Measurements from ENCODE around the gene VEPH1.

VEPH1 gene

DNA sequence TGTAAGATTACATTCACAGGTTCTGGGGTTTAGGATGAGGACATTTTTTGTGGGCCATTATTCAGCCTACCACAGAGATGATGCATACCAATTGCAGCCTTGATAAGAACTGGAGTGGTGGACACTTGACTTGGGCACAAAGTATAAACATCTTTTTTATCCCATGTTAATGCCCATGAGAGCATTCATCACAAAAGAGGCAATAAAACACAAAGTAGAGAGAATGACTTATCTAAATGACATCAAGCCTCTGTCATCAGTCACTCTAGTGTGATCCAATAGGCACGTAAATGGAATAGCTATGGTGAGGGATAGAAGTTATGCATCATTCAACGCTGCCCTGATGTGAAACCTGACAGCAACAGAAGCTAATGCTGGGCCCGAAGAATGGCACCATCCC lies 25.8 kb downstream of the VEPH1 start:
- DNase-seq (ENCODE audit: low read depth in 2 of 2): no peak

- DNase-seq (ENCODE audit: low read depth in 2 of 2): no peak
These were observed 27.2 kb downstream of the VEPH1 start for GRCh38 chr3:157475921-157476414.

- no peak for DNase-seq (ENCODE audit: low read depth in 2 of 2)
These were observed 30.6 kb downstream of the VEPH1 start for GRCh38 chr3:157472648-157473047.

- DNase-seq (ENCODE audit: low read depth in 2 of 2): no peak
These were observed 32.2 kb downstream of the VEPH1 start for GRCh38 chr3:157471064-157471463.

DNA sequence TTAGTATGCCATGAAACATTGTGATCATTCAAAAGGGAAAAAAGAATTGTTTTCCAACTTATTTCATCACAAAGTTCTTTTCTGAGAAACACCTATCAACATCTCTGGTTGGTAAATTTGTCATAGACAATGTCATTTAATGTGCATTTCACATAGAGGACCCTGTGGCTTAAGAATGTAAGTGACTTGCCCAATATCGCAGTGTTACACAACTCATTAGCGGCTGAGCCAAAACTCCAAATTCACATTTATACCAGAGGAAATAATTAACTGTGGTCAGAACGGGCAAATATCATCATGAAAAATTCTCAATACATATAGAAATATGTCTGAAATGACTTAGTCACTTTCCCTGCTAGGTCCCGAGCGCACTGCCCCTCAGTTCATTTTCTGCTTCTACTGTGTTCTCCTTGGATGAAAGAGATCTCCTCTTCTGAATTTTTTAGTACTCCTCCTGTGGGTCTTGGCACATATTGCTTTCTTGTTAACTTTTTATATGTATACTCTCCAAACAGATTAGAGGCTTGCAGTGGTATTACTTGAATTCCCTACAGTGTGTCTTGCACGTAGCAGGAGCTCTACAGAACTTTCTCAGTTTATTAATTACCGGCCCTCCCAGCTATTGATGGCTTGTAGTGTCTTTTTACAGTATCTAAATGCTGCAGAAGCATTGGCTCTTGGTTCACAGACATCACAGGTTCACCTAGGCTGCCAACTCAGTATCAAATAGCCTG lies 33.5 kb downstream of the VEPH1 start:
- no peak for DNase-seq (ENCODE audit: low read depth in 2 of 2)

GRCh38 chr3:157467200-157467599 lies 36.0 kb downstream of the VEPH1 start:
- no peak for DNase-seq (ENCODE audit: low read depth in 2 of 2)

DNA sequence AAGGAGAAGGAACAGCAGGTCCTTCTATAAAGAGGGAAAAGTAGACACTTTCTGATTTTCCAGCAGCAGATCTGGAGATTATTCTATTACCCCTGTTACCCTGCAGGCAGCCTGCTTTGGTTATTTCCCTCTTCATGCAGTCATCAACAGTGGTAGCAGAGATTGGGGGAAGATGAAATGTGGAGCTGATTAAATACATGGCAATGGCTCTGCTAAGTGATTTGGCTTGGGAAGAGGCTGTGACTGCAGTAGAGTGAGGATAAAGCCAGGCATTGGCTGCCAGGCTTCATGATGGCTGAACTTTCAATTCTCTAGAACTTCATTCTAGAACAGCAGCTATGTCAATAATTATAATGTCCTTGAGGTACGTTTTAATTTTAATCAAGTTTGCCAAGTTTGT lies 37.5 kb downstream of the VEPH1 start:
- DNase-seq (ENCODE audit: low read depth in 2 of 2): no peak

DNA sequence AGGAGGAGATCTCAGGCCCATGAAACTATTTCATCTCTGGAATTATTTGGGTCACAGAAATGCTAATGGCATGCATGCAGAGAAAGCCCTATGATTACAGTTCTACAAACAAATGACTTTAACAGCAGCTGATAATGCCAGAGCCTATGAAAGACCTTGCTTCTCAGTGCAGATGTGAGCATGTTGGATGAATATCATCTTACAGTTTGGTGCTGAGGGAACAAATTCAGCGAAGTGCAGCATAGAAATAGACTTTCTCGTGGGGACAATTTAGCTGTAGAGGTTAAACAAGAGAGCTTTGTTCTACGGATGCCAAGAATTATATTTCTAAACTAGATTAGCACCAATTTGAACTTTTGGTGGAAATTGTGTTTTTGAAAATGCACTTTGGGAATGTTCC lies 38.9 kb downstream of the VEPH1 start:
- DNase-seq (ENCODE audit: low read depth in 2 of 2): no peak

DNA sequence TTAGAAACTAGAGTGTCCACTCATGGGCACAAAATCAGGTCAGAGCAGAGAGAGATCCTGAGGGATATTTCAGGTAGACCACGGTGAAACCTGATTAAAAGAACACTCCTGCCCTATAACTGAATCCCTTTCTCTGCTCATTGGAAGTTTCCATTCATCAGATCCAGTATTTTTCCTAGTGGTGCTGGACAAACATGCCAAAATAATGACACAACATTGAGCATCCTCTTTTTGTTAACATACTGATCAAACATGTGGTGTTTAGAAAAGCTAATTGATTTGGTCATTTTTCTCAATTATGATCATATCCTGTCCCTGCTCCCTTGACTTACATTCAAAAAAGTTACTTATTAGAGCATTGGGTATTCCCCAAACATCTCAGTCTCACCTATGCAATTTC lies 39.4 kb downstream of the VEPH1 start:
- no peak for DNase-seq (ENCODE audit: low read depth in 2 of 2)

GRCh38 chr3:157460253-157460652 lies 43.0 kb downstream of the VEPH1 start:
- no peak for DNase-seq (ENCODE audit: low read depth in 2 of 2)

GRCh38 chr3:157459706-157460105 lies 43.5 kb downstream of the VEPH1 start:
- DNase-seq (ENCODE audit: low read depth in 2 of 2): no peak

GRCh38 chr3:157453824-157454223 lies 49.4 kb downstream of the VEPH1 start:
- DNase-seq (ENCODE audit: low read depth in 2 of 2): no peak

- no peak for DNase-seq (ENCODE audit: low read depth in 2 of 2)
These were observed 51.1 kb downstream of the VEPH1 start for GRCh38 chr3:157452097-157452496.

DNA sequence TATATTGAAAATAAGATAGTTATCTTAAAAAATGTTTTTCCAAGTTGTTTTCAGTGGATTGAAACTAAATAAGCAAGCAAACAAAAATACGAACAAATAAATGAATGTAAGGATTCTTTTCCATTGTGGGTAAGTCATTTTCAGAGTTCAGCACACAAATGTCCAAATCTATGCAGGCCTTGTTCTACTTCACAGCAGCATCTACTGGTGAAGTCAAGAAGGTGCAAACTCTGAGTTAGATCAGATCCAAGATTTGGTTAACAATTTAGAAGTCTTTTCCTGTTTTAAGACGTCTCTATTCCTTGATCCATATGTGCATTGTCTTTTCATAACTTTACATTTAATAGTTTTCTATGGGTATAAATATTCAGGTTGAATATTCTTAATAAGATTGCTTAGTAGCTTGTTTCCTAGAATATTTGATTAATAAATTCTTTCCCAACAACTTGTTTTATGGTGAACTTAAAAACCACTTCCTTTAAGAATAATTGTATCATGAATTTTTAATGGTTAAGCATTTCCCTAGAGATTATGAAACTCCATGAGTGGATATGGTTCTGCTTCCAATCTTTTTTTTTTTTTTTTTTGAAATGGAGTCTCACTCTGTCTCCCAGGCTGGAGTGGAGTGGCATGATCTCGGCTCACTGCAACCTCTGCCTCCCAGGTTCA lies 56.1 kb downstream of the VEPH1 start:
- DNase-seq (ENCODE audit: low read depth in 2 of 2): no peak

DNA sequence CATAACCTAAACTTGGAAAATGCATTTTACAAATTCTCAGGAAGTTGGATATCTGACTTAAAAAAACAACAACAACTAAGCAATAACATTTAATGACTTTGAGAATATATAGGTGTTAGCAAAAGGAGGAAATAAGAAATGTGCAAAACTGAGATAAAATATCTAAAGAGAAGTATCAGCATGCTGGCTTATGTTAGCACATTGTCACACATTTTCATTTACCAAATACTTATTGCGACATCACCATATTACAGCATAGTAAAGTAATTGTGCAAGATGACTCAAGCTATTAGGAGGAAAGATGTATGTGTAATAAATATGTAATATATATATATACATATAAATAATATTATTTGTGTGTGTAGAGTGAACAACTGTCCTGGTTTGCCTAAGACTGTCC lies 57.4 kb downstream of the VEPH1 start:
- no peak for DNase-seq (ENCODE audit: low read depth in 2 of 2)

GRCh38 chr3:157444797-157445184 lies 58.4 kb downstream of the VEPH1 start:
- DNase-seq (ENCODE audit: low read depth in 2 of 2): no peak

- no peak for DNase-seq (ENCODE audit: low read depth in 2 of 2)
These were observed 59.1 kb downstream of the VEPH1 start for GRCh38 chr3:157443905-157444796.

- no peak for DNase-seq (ENCODE audit: low read depth in 2 of 2)
These were observed 60.5 kb downstream of the VEPH1 start for GRCh38 chr3:157442729-157443128.

DNA sequence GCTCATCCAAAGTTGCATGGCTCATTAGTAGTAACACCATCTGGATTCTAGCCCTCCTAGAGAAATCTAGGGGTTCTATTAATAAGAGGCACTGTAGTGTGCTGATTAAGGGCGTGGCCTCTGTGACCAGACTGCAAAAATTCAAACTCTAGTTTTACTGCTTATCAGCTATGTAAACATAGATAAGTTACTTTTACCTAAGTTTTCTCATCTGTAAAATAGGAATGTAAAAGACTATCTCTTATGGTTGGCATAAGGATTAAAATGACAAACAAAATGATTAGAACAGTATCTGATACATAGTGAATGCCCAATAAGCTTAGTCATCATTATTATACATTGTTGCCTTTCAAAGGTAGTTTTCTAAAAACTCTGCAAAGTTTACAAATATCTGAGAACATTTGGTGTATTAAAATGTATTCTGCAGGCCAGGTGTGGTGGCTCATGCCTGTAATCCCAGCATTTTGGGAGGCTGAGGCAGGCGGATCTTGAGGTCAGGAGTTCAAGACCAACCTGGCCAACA lies 62.1 kb downstream of the VEPH1 start:
- no peak for DNase-seq (ENCODE audit: low read depth in 2 of 2)

GRCh38 chr3:157438194-157438730 lies 65.0 kb downstream of the VEPH1 start:
- DNase-seq (ENCODE audit: low read depth in 2 of 2): no peak

DNA sequence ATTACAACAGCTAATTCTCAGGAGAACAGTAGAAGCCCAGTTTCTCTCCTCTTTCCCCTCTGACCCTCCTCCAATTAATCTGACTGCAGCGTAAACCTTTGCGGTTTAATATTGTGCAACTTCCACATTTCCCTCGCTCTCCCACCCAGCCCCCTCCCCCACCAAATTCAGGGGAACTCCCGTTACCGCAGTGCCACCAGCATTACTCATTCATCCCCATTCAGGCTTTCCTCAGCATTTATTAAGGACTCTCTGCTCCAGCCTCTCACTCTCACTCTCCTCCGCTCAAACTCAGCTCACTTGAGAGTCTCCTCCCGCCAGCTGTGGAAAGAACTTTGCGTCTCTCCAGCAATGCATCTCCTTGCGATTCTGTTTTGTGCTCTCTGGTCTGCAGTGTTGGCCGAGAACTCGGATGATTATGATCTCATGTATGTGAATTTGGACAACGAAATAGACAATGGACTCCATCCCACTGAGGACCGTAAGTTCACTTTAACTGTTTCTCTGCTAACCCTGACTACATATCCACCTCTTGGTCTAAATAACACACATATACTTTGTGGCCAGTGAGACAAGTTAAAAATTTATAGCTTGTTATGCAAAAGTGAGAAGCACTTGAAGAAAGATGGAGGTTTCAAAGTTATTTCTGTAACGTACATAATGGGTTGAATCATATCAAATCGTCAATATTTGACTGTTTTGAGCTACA lies 66.5 kb downstream of the VEPH1 start, which contains the start of gene PTX3:
PTX3 (plus strand) TSS at position 268 of the 709 bp plus-strand sequence; CDS start at position 352, 84 bp downstream.
- DNase-seq (ENCODE audit: low read depth in 2 of 2): no peak
